ENCODE results near the gene ZP2. TPM values are rescaled to one million over a fixed set of nuclear protein-coding genes. Genes with fewer than 3 reads are reported as not detected.
"Not testable (repeated sequence)": the region's sequence is repeated elsewhere in the genome, so short reads cannot be mapped to it uniquely, and the experiment has no call there.

Gene ZP2
- total RNA-seq, 1 donor, result not detected

- no peak for DNase-seq (ENCODE audit: low read depth)
- H3K4me3 ChIP-seq (ENCODE audit: low read depth, low read length), result no peak overlapping the region
- no peak for TF ChIP-seq CTCF (IDR thresholded peaks at IDR 0.05; ENCODE audit: insufficient read depth, low read depth, low read length)
Observed at GRCh38 chr16:21179983-21180365, 31.4 kb downstream of the ZP2 start.

GRCh38 chr16:21179126-21179982 is 32.0 kb downstream of the ZP2 start:
- no peak overlapping the region for H3K4me3 ChIP-seq (ENCODE audit: low read depth, low read length)
- no peak for TF ChIP-seq CTCF (IDR thresholded peaks at IDR 0.05; ENCODE audit: insufficient read depth, low read depth, low read length)
- DNase-seq (ENCODE audit: low read depth), result peak; percentile 12

GRCh38 chr16:21175397-21175796 is 36.0 kb downstream of the ZP2 start:
- H3K4me3 ChIP-seq (ENCODE audit: low read depth, low read length), result no peak overlapping the region
- no peak for TF ChIP-seq CTCF (IDR thresholded peaks at IDR 0.05; ENCODE audit: insufficient read depth, low read depth, low read length)
- DNase-seq (ENCODE audit: low read depth), result no peak

- H3K4me3 ChIP-seq (ENCODE audit: low read depth, low read length), result no peak overlapping the region
- no peak for TF ChIP-seq CTCF (IDR thresholded peaks at IDR 0.05; ENCODE audit: insufficient read depth, low read depth, low read length)
- DNase-seq (ENCODE audit: low read depth), result no peak
Observed at GRCh38 chr16:21172650-21173049, 38.7 kb downstream of the ZP2 start.

- H3K4me3 ChIP-seq (ENCODE audit: low read depth, low read length); DNase-seq (ENCODE audit: low read depth): not testable (repeated sequence)
Observed at GRCh38 chr16:21170116-21170515, 41.3 kb downstream of the ZP2 start.

GRCh38 chr16:21169249-21169981 is 42.0 kb downstream of the ZP2 start:
- no peak for TF ChIP-seq CTCF (IDR thresholded peaks at IDR 0.05; ENCODE audit: insufficient read depth, low read depth, low read length)
- no peak overlapping the region for H3K4me3 ChIP-seq (ENCODE audit: low read depth, low read length)
- DNase-seq (ENCODE audit: low read depth), result peak; percentile 52

- DNase-seq (ENCODE audit: low read depth), result no peak
- TF ChIP-seq CTCF (IDR thresholded peaks at IDR 0.05; ENCODE audit: insufficient read depth, low read depth, low read length), result no peak
- H3K4me3 ChIP-seq (ENCODE audit: low read depth, low read length), result no peak overlapping the region
Observed at GRCh38 chr16:21167929-21168602, 43.3 kb downstream of the ZP2 start.

Measured in fibroblast of villous mesenchyme (primary cell).